RWPE1 (cell line): ENCODE measurements around the gene PKHD1.
"Not testable (repeated sequence)": the region's sequence is repeated elsewhere in the genome, so short reads cannot be mapped to it uniquely, and the experiment has no call there.

Experiments
- CTCF ChIA-PET: fragments of 350-600 bp; sonication (Branson Sonifier 250); formaldehyde crosslinking; extraction: SDS; loops from one replicate; lab custom pipeline; 2021; lab: Yijun Ruan, JAX
- POLR2A ChIA-PET: fragments of 400-600 bp; formaldehyde crosslinking; extraction: SDS; loops from one replicate; lab custom pipeline; 2020; ENCODE audit warnings: antibody characterized with exemption; ENCODE audit not compliant: low non-redundant PET; lab: Yijun Ruan, JAX
- DNase-seq: peaks from one replicate; pipeline ENCODE4 v3.0.0; 2012; ENCODE audit warnings: low spot score
- H3K27ac ChIP-seq: fragments of 450-650 bp; 2 replicates; pipeline ENCODE4 v1.5.1; 2017
- CTCF ChIP-seq: fragments of 450-650 bp; conservative IDR thresholded peaks from 2 replicates; pipeline ENCODE4 v1.5.1; 2017; ENCODE audit warnings: low read depth, mild to moderate bottlenecking

PKHD1 gene

GRCh38 chr6:51857134-51857533 lies 230.3 kb downstream of the PKHD1 start:
- H3K27ac ChIP-seq = no peak overlapping the region
- no peak for TF ChIP-seq CTCF
- ChIA-PET CTCF (no interaction called here), POLR2A (no interaction called here)
- no peak for DNase-seq

- CTCF ChIA-PET = no interaction called here
- no peak overlapping the region for H3K27ac ChIP-seq
- DNase-seq = no peak
- POLR2A ChIA-PET = no interaction called here
- TF ChIP-seq CTCF = no peak
Observed at GRCh38 chr6:51856508-51856907, 230.9 kb downstream of the PKHD1 start.

- DNase-seq = peak; percentile 36
- POLR2A ChIA-PET = no interaction called here
- H3K27ac ChIP-seq = no peak overlapping the region
- CTCF ChIA-PET = interaction anchor here (0.6 to 1.4 kb wide), 5 partner anchors 99 to 851 kb away, joined by 3 to 7 read pairs (median 3); no protein-coding TSS in a partner anchor
- TF ChIP-seq CTCF = peak; percentile 60
Observed at GRCh38 chr6:51855310-51856082, 231.9 kb downstream of the PKHD1 start.

GRCh38 chr6:51854876-51855275 lies 232.5 kb downstream of the PKHD1 start:
- ChIA-PET POLR2A (no interaction called here), CTCF (interaction anchor here (0.6 to 1.4 kb wide), 6 partner anchors 35 to 835 kb away, joined by 3 to 7 read pairs (median 4); no protein-coding TSS in a partner anchor)
- H3K27ac ChIP-seq = no peak overlapping the region
- no peak for TF ChIP-seq CTCF
- DNase-seq = no peak

GRCh38 chr6:51854347-51854746 lies 233.1 kb downstream of the PKHD1 start:
- POLR2A ChIA-PET = no interaction called here
- H3K27ac ChIP-seq = no peak overlapping the region
- no peak for TF ChIP-seq CTCF
- CTCF ChIA-PET = interaction anchor here (0.6 to 1.4 kb wide), 5 partner anchors 34 to 835 kb away, joined by 3 to 7 read pairs (median 4); no protein-coding TSS in a partner anchor
- no peak for DNase-seq

- H3K27ac ChIP-seq, POLR2A ChIA-PET, DNase-seq, CTCF ChIA-PET: not testable (repeated sequence)
Observed at GRCh38 chr6:51853109-51853508, 234.3 kb downstream of the PKHD1 start.

GRCh38 chr6:51846531-51846930 lies 240.9 kb downstream of the PKHD1 start:
- H3K27ac ChIP-seq = no peak overlapping the region
- TF ChIP-seq CTCF = no peak
- DNase-seq = no peak
- POLR2A ChIA-PET = no interaction called here
- CTCF ChIA-PET = no interaction called here
